Activated T-cell treated with anti-CD3 and anti-CD28 coated beads, Interleukin-2, amount 50 U/mL, for 72 hours (primary cell): ENCODE measurements around the gene STX8. TPM values are rescaled to one million over a fixed set of nuclear protein-coding genes. Genes with fewer than 3 reads are reported as not detected.

Experiments
- ATAC-seq, 2 donors: fragments of 150-1000 bp; cut with Tn5 transposase; replicated peaks in 1 of 2; 2 replicates each; pipeline ENCODE4 v1.10.0; 2021; ENCODE audit warnings: moderate library complexity in 2 of 2, mild to moderate bottlenecking in 1 of 2
- DNase-seq, 2 donors: peaks; one replicate each; pipeline ENCODE4 v3.0.0; 2021 to 2022; ENCODE audit warnings: mixed read lengths in 1 of 2
- H3K27ac Mint-ChIP-seq: one replicate; pipeline ENCODE4 v1.8.0; 2022; ENCODE audit warnings: mild to moderate bottlenecking, moderate library complexity, mixed read lengths
- H3K27me3 Mint-ChIP-seq: one replicate; pipeline ENCODE4 v1.8.0; 2022; ENCODE audit warnings: low read depth, mixed read lengths
- H3K36me3 Mint-ChIP-seq, 2 donors: one replicate each; pipeline ENCODE4 v1.8.0; 2022; ENCODE audit warnings: mixed read lengths in 2 of 2, mild to moderate bottlenecking in 1 of 2; ENCODE audit not compliant: insufficient read depth in 2 of 2
- H3K4me1 Mint-ChIP-seq: one replicate; pipeline ENCODE4 v1.8.0; 2022; ENCODE audit warnings: low read depth, mixed read lengths
- H3K4me3 Mint-ChIP-seq, 2 donors: one replicate each; pipeline ENCODE4 v1.8.0; 2022; ENCODE audit warnings: mild to moderate bottlenecking in 2 of 2, mixed read lengths in 2 of 2, moderate library complexity in 2 of 2
- H3K9me3 Mint-ChIP-seq, 2 donors: one replicate each; pipeline ENCODE4 v1.8.0; 2022; ENCODE audit warnings: mixed read lengths in 2 of 2
- total RNA-seq, 2 donors: library from RNA; stranded (reverse); gene quantifications; one replicate each; pipeline ENCODE4 v1.2.3, GENCODE V29; 2022

Gene STX8
- total RNA-seq, 2 donors from 2014 or later: 53.8 to 61.3 TPM

DNA sequence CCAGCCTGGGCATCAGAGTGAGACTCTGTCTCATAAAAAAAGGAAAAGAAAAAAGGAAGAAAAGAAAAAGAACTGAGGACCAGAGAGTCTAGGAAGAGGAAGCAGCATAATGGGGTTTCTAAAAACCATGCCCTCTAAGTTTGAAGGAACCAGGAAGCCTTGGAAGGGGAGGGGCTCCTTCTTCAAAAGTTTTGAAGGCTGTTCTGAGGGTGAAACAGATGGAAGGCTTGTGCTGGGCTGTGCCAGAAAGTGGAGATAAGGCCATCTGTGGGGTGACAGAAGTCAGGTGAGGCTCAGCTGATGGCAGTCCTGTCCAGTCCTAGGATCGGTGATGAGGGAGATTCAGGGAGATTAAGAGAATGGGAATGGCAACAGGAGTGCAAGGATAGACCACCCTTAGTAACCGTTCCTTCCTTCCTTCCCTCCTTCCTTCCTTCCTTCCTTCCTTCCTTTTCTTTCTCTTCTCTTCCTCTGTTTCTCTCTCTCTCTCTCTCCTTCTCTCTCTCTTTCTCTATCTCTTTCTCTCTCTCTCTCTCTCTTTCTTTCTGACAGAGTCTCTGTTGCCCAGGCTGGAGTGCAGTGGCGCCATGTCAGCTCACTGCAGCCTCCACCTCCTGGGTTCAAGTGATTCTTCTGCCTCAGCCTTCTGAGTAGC lies 371.7 kb downstream of the STX8 start:
- no peaks in the 10 kb centered on the region for H3K36me3 Mint-ChIP-seq
- H3K27ac Mint-ChIP-seq: no peak overlapping the region
- ATAC-seq: no peak

GRCh38 chr17:9202532-9202931 lies 373.1 kb downstream of the STX8 start:
- no peak for DNase-seq
- Mint-ChIP-seq H3K27me3 (peaks cover 15% of the 10 kb centered on the region), H3K4me3 (no peak overlapping the region), H3K36me3 (no peaks in the 10 kb centered on the region), H3K27ac (no peak overlapping the region), H3K9me3 (no peaks in the 10 kb centered on the region), H3K4me1 (peaks cover 9% of the 10 kb centered on the region)
- no peak for ATAC-seq

More for the DNA sequence above, 371.7 kb downstream of the STX8 start:
- no peaks in the 10 kb centered on the region for H3K9me3 Mint-ChIP-seq
- peaks cover 15% of the 10 kb centered on the region for H3K27me3 Mint-ChIP-seq
- DNase-seq: no peak
- peaks cover 9% of the 10 kb centered on the region for H3K4me1 Mint-ChIP-seq
- H3K4me3 Mint-ChIP-seq: no peak overlapping the region

- Mint-ChIP-seq H3K36me3 (no peaks in the 10 kb centered on the region), H3K4me1 (peaks cover 9% of the 10 kb centered on the region), H3K9me3 (no peaks in the 10 kb centered on the region), H3K4me3 (no peak overlapping the region), H3K27me3 (peaks cover 15% of the 10 kb centered on the region), H3K27ac (no peak overlapping the region)
- no peak for ATAC-seq
- no peak for DNase-seq
Observed at GRCh38 chr17:9200699-9201359, 374.8 kb downstream of the STX8 start.

Other genes starting within 250 kb of the STX8 start
- gene CFAP52, start 822 bp upstream of the STX8 start, total RNA-seq: under 1 TPM; 0.28 to 0.77 TPM
- 1 to 10 TPM in 1 of 2 donors, under 1 TPM in 1; 0.50 to 1.6 TPM for gene USP43, start 69.7 kb upstream of the STX8 start, total RNA-seq
- not detected for gene DHRS7C, start 215.8 kb upstream of the STX8 start, total RNA-seq
- not detected for gene GSG1L2, start 246.3 kb upstream of the STX8 start, total RNA-seq